GM19035 (cell line): ENCODE data around the gene GAL3ST2.

Source experiments
- ATAC-seq: cut with Tn5 transposase; IDR thresholded peaks from one replicate; pipeline ENCODE4 v1.9.1; 2021; ENCODE audit not compliant: unreplicated experiment

GAL3ST2 gene

DNA sequence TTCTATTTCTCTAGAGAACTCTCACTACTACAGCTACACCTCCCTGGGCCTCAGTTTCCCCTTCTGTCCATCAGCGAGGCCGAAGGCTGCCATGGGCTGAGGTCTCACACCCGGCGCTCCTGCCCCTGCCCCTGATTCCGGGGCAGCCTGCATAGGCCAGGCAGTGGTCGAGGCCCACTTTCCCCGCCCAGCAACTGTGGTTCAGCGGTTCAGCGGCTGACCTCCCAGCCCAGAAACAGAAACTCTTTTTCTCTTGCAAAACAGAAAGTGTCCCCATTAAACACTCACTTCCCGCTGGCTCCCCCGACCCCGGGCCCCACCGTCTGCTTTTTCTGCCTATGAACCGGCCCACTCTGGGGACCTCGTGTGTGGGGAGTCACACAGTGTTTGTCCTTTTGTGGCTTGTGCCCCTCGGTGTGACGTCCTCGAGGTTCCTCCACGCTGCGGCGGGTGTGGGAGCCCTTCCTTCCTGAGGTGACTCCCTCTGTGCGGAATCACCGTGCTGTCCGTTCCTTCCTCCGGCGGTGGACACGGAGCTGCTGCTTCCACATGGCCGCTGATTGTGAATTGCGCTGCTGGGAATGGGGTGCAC is 66.1 kb downstream of the GAL3ST2 start:
- peak; percentile 52 for ATAC-seq

DNA sequence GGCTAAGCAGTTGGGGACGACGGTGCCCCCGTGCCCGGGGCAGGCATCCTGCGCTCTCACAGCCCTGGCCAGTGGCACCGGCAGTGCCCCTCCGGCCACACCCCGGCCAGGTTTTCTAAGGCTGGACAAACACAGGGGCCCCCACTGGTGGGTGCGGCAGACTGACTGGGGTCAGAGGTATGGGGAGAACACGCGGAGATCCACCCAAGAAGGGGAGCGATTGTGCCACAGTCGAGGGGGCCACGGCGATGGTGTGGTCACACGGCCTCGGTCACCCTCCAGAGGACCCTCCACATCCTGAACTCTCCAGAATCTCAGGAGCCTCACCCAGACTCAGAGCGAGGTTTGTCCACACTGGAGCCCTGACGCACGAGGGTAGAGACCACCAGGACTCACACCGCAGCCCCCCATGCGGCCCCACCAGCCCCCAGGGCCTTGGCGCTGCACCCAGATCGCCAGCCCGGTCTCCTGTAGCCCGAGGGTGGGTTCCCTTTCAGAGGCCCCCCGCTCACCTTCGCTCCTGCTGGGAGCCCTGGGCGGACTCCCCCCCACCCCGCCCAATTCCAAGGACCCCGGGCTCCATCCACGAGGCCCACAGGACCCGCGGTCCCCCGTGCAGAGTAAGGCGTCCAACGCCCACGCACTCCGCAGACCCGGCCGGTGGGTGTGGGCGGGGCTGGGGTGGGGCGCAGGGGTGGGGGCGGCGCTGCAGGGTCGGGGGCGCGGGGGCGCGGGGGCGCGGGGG is 66.9 kb downstream of the GAL3ST2 start:
- ATAC-seq, result peak; percentile 10

DNA sequence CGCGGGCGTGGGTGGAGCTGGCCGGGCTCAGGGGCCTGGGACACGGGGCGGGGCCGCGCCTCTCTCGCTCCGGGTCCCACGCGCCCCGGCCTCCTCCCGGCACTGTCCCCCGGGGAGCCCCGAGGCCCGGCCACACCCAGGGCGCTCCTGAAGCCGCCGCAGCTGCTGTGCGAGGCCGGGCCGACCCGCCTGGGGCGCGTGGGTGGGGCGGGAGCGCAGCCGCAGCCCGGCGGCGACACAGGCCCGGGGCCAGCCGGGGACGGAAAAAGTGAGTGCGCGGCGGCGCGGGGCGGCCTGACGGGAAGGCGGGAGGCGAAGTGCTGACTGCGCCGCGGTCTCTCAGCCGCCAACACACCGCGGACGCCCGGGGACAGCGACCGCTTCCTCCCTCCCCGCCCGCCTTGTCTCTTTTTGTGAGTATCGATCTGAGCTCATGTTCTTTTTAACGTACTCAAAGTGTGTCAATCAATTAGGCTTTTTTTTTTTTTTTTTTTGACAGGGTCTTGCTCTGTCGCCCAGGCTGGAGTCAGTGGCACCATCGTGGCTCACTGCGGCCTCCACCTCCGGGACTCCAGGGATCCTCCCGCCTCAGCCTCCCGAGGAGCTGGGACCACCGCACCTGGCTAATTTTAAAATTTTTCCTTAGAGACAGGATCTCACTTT is 67.6 kb downstream of the GAL3ST2 start:
- peak; percentile 74 for ATAC-seq

DNA sequence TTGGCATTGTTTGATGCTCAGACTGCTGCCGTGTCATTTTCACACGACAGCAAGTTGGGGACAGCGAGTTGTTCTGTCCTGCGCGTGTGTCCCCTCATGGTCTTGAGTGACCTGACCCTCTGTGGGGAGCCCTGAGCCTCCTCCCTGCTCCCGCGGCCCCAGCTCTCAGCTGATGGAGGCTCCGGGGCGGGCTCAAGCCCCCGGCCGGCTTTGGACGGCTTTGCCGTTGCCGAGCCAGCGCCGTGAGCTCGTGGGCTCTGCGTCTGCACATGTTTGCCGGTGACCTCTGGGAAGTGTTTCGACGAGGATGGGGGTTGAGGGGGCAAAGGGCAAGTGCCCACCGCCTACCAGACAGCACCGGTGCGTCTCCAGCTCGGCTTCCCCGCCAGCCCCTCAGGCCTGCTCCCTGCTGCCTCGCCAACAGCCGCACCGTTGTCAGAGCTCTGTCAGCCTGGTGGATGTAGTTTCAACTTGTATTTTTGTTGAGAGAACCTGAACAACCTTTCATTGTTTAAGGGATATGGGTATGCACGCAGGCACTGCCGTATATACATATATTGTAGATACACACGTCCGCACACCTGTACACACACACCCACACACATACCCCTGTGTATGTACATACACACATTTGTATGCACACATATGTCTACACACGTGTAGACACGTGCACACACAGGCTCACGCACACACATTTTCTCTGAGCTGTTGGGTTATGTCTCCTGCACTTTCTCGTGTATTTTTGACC is 68.4 kb downstream of the GAL3ST2 start:
- no peak for ATAC-seq

DNA sequence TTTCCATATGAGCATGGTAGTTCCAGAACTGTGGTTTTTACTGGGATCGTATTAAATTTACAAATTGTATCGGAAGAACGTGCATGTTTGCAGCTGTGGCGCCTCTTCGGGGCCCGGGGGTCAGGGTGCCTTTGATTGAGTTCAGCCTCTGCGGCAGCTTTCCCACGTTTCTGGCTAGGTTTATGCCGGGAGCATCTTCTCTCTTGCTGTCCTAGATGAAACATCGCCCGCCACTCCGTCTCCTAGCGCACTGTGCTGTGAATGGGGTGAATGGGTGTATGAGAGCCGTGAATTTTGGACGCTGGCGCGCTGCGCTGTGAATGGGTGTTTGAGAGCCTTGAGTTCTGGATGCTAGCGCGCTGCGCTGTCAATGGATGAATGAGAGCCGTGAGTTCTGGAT is 69.8 kb downstream of the GAL3ST2 start:
- no peak for ATAC-seq

DNA sequence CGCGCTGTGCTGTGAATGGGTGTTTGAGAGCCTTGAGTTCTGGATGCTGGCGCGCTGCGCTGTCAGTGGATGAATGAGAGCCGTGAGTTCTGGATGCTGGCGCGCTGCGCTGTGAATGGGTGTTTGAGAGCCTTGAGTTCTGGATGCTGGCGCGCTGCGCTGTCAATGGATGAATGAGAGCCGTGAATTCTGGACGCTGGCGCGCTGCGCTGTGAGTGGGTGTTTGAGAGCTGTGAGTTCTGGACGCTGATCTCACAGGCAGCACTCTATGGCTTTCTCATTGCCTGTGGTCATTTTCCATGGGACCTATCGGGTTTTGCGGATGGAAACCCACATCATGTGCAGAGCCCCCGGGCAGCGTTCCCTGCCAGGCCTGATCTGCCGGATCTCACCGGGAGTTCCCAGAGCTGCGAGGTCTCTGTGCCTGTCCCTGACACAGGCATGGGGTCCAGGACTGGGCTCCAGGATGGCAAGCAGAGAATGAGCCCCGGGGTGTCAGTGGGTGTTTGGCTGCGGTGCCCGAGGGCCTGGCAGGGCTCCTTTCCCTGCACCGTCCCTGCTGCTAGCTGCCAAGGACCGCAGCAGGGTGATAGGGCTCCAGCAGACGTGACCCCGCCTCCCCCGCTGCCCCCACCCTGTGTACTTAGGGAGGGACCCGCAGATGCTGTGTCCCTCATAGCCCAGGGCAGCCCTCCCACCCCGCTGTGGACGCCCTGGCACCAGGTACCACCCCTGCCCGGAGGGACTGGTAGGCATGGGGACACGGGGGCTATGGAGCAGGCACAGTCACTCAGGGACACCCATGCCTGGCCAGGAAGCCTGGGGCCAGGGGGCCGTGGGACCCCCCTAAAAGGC is 72.4 kb downstream of the GAL3ST2 start:
- no peak for ATAC-seq

DNA sequence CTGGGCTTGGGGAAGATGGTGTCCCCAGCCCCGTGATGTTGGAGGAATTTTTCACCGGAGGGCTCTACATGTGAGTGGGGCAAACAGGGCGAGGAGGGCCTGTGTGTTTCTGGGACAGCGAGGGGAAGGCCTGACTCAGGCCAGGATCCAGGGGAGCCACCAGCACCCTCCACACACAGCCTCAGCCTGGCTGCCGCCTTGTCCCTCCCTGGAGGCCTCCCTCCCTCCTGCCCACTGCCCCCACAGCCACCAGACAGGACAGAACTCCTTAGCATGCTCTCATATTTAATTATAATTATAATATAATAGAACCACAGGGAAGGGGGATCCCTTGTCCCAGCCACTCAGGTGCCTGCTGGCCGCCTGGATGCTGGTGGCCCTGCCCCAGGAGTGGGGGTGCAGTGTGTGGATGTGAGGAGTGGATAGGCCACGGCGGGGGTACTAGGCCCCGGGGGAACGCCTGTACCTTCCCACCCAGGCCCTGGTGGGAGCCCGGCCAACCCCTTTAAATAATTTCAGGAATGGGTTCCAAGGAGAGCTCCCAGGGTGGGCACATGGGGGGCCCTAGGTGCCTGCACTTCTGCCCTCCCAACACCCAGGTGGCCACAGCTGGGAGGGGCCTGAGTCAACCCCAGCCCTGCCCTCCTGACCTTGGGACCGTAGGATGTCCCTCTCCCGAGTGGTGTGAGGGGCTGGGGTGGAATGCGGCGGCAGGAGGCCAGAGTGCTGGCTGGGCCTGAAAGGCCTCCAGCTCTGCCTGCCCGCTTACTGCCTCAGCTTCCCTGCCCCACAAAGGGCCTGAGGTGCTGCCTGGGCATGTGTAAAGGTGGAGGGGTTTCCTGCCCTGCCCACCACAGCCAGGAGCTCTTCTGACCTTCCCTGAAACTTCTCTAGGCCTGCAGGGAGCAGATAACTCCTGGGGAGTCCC is 73.3 kb downstream of the GAL3ST2 start:
- no peak for ATAC-seq

DNA sequence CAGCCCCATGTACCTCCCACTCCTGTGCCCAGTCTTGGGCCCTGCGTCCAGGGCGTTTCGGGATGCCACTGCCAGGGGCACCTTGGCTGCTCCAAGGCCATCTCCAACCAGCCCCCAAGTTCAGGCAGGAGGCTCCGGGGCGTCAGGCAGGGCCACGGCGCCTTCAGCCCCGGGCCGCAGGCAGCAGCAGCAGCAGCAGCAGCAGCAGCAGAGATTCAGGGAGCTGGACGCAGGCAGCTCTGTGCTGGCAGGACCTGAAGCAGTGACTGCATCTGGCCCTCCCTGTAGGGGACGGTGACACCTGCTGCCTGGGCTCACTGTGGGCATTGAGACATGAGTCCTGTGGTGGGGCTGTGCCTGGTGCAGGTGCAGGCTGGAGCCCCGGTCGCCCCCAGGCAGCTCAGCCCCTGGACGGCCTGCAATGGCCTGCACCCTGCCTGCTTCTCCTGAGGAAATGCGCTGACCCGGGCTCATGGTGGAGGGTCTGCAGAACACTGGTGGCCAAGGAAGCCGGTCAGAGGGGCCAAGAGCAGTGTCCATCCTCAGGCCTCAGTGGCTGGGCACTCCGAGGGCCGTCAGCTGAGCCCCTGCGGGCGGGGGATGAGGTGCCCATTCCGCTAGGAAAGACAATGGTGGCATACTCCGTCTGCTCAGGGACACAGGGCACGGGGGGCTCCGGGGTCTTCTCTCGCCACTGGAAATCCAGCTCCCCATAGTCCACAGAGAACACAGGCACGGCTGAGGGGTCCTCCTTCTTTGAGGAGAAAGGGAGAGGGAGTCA is 74.1 kb downstream of the GAL3ST2 start:
- no peak for ATAC-seq

DNA sequence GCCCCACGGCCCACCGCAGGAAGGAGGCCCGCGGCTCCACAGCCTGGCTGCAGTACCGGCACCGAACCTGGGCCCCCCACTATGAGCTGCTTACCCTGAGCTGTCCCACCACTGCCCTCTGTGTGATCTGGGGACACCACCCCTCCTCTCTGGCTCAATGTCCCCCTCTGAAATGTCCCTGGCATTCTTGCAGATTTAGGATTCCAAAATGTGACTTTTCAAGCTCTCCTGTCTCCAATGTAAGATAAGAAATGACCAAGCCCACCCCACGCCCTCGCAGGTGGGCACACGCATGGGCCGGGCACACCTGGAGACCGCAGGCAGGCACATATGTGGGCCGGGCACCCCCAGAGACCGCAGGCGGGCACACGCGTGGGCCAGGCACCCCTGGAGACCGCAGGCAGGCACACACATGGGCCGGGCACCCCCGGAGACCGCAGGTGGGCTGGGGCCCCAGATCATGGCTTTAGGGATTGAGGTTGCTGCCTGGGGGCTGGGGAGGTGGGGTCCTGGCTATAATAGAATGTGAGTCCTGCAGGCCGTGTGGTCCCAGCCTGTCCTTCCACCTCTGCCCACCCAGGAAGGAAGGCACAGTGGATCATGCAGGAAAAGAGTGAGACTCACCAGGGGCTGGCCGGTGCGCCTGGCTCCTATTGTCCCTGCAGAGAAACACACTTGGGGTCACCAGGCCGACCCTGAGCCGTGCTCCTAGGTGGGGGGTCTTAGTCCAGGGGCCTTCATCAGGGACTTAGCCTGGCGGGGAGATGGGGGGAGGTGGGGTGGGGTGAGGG is 74.9 kb downstream of the GAL3ST2 start:
- no peak for ATAC-seq

DNA sequence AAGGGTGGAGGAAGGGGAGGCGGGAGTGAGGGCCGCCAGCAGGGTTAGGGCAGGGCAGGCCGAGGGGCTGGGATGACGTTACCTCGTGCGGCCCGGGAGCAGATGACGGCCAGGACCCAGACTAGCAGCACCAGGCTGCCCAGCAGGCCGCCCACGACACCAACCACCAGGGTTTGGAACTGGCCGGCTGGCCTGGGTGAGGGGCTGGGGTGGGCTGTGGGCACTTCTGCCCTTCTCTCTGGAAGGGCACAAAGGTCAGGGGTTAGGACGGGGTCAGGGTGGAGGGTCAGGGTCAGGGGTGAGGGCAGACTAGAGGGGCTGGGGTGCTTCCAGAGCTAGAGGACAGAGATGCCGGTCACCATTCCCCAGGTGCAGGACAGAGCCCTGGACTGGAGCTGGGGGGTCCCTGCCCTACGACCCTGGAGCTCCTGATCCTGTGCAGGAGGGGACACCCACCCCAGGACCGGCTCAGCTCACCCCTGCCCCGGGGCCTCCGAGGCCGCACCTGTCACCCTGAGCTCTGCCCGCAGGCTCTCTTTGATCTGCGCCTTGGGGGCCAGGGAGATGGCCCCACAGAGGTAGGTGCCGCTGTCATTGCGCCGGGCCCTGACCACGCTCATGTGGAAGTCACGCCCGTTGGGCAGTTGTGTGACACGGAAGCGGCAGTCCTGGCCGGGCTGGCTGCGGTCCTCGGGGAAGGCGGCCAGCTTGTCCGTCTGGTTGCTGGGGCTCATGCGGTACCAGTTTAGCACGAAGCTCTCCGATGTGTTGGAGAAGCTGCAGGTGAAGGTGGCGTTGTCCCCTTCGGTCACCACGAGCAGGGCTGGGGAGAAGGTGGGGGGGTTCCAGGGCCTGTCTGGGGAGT is 75.7 kb downstream of the GAL3ST2 start:
- ATAC-seq, result no peak

DNA sequence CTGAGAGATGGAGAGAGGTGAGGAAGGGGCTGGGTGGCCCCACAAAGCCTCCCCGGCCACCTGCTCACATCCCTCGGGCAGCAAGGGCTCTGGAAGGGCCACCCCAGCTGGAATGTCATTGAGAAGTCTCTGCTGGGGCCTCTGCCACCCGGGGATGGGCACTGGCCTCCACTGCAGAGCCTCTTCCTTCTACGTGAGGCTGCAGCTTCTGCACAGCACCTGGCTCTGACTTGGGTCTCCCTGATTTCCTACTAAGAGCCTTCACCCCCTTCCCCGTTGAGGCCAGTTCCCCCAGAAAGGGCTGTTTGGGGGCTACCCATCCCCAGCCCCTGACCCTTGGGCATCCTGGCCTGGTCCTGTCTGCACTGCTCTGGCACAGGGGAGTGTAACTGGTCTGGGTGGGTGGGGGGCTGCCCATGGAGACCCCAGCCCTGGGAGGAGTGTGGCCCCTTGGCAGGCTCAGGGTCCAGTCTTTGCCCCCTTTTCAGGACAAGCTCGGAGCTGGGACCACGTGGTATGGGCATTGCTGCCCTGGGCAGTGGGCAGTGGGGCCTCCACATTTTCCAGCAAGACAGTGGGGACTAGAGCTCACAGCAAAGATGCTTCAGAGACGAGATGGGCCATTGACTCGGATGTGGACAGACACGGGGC is 76.5 kb downstream of the GAL3ST2 start:
- no peak for ATAC-seq
